BJ (cell line): ENCODE measurements around the gene CCDC50. TPM values are rescaled to one million over a fixed set of nuclear protein-coding genes. Genes with fewer than 3 reads are reported as not detected.

Experiments
- CTCF ChIA-PET: fragments of 350-600 bp; formaldehyde crosslinking; extraction: SDS; loops from one replicate; lab custom pipeline; 2021; ENCODE audit warnings: antibody characterized with exemption, inconsistent platforms; lab: Yijun Ruan, JAX
- POLR2A ChIA-PET: fragments of 300-600 bp; sonication (Branson Sonifier 250); formaldehyde crosslinking; extraction: SDS; loops from one replicate; lab custom pipeline; 2021; ENCODE audit warnings: antibody characterized with exemption; lab: Charles Lee
- DNase-seq: peaks from one replicate; pipeline ENCODE4 v3.0.0-alpha.2; 2011; ENCODE audit warnings: low read depth
- H3K27me3 ChIP-seq: 2 replicates; pipeline ENCODE4 v1.6.0; 2011; ENCODE audit warnings: low read length; ENCODE audit not compliant: control insufficient read depth, insufficient read depth
- H3K36me3 ChIP-seq: 2 replicates; pipeline ENCODE4 v1.5.1; 2011; ENCODE audit warnings: low read length; ENCODE audit not compliant: control insufficient read depth, insufficient read depth
- H3K4me3 ChIP-seq: 2 replicates; pipeline ENCODE4 v1.5.1; 2011; ENCODE audit warnings: low read depth, mild to moderate bottlenecking, control low read depth, low read length
- polyA plus RNA-seq: library from polyadenylated mRNA; depleted of rRNA; stranded (reverse); fragments of >200 nt; gene quantifications from 2 replicates; pipeline ENCODE4 v1.2.3, GENCODE V29; 2011
- TF ChIP-seq, protein P1 (sequence below): IDR thresholded peaks from 2 replicates; pipeline ENCODE4 v1.5.1; 2011; ENCODE audit warnings: low read depth, mild to moderate bottlenecking, control low read depth, inconsistent platforms, low read length, moderate library complexity; ENCODE audit not compliant: insufficient read depth

Gene CCDC50
- polyA plus RNA-seq, 1 experiment: 43.9 TPM

DNA sequence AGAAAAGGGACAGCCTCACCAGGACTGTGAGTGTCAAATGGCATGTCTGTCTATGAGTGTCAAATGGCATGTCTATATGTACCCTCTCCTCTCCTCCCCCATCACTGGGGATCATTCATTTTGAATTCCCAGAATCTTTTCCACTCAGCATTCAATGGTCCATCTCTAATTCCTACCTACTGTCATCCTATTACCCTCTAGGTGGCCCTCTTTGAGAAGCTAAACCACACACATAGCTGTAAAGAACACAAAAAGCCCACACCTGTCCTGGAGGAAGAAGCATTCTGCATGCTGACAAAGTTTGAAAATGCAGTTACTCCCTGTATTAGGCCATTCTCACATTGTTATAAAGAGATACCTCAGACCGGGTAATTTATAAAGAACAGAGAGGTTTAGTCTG is 85.5 kb downstream of the CCDC50 start:
- Histone ChIP-seq H3K27me3 (no peaks in the 10 kb centered on the region), H3K36me3 (no peaks in the 10 kb centered on the region), H3K4me3 (no peak overlapping the region)
- CTCF ChIA-PET: interaction anchor here (1.0 to 3.9 kb wide), 6 partner anchors 9 to 1030 kb away, joined by 3 to 27 read pairs (median 3); no protein-coding TSS in a partner anchor
- POLR2A ChIA-PET: no interaction called here
- TF ChIP-seq, protein P1, sequence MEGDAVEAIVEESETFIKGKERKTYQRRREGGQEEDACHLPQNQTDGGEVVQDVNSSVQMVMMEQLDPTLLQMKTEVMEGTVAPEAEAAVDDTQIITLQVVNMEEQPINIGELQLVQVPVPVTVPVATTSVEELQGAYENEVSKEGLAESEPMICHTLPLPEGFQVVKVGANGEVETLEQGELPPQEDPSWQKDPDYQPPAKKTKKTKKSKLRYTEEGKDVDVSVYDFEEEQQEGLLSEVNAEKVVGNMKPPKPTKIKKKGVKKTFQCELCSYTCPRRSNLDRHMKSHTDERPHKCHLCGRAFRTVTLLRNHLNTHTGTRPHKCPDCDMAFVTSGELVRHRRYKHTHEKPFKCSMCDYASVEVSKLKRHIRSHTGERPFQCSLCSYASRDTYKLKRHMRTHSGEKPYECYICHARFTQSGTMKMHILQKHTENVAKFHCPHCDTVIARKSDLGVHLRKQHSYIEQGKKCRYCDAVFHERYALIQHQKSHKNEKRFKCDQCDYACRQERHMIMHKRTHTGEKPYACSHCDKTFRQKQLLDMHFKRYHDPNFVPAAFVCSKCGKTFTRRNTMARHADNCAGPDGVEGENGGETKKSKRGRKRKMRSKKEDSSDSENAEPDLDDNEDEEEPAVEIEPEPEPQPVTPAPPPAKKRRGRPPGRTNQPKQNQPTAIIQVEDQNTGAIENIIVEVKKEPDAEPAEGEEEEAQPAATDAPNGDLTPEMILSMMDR: no peak
- DNase-seq: no peak

GRCh38 chr3:191415566-191415965 is 86.4 kb downstream of the CCDC50 start:
- Histone ChIP-seq H3K36me3 (no peaks in the 10 kb centered on the region), H3K4me3 (no peak overlapping the region), H3K27me3 (no peaks in the 10 kb centered on the region)
- TF ChIP-seq, protein P1: no peak
- ChIA-PET POLR2A (no interaction called here), CTCF (interaction anchor here (1.0 to 3.9 kb wide), 3 partner anchors 10 to 1029 kb away, joined by 3 to 27 read pairs (median 3); no protein-coding TSS in a partner anchor)
- DNase-seq: no peak

DNA sequence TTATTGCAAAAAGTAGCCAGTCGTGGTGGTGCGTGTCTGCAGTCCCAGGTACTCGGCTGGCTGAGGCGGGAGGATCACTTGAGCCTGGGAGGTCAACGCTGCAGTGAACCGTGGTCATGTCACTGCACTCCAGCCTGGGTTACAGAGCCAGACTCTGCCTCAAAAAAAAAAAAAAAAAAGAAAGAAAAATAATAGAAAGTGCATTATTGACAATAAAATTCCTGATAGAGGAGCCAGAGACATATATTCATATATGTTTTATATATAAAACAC is 88.2 kb downstream of the CCDC50 start:
- Histone ChIP-seq H3K36me3 (no peaks in the 10 kb centered on the region), H3K27me3 (no peaks in the 10 kb centered on the region), H3K4me3 (no peak overlapping the region)
- ChIA-PET POLR2A (no interaction called here), CTCF (no interaction called here)
- TF ChIP-seq, protein P1: no peak
- DNase-seq: no peak

- TF ChIP-seq, protein P1: no peak
- DNase-seq: no peak
- no peak overlapping the region for H3K4me3 ChIP-seq
- ChIA-PET POLR2A (no interaction called here), CTCF (interaction anchor here (1.1 to 2.2 kb wide), 2 partner anchors 284 to 1024 kb away, joined by 4 to 8 read pairs; no protein-coding TSS in a partner anchor)
- H3K27me3 ChIP-seq: no peaks in the 10 kb centered on the region
- H3K36me3 ChIP-seq: no peaks in the 10 kb centered on the region
Measured at GRCh38 chr3:191420771-191421170, 91.6 kb downstream of the CCDC50 start.

- Histone ChIP-seq H3K36me3 (no peaks in the 10 kb centered on the region), H3K4me3 (no peak overlapping the region), H3K27me3 (no peaks in the 10 kb centered on the region)
- ChIA-PET CTCF (interaction anchor here (1.2 kb wide), 1 partner anchor 8 kb away, joined by 4 read pairs; no protein-coding TSS in a partner anchor), POLR2A (no interaction called here)
- TF ChIP-seq, protein P1: no peak
- DNase-seq: no peak
Measured at GRCh38 chr3:191424881-191425280, 95.7 kb downstream of the CCDC50 start.
